SJCRH30 (cell line): ENCODE data around the gene ADGRA1. TPM values are rescaled to one million over a fixed set of nuclear protein-coding genes. Genes with fewer than 3 reads are reported as not detected.
"Not testable (repeated sequence)": the region's sequence is repeated elsewhere in the genome, so short reads cannot be mapped to it uniquely, and the experiment has no call there.

ENCODE experiments used
- DNase-seq, 2 experiments: peaks; one replicate each; pipeline ENCODE4 v3.0.0-alpha.2; 2015 to 2020
- H3K27ac ChIP-seq: fragments of 250-450 bp; sonication (Bioruptor Pico); 2 replicates; pipeline ENCODE4 v1.5.1; 2020; ENCODE audit warnings: mild to moderate bottlenecking, moderate library complexity
- H3K27me3 ChIP-seq: fragments of 250-450 bp; sonication (Bioruptor Pico); 2 replicates; pipeline ENCODE4 v1.5.1; 2020; ENCODE audit warnings: mild to moderate bottlenecking, moderate library complexity
- H3K36me3 ChIP-seq: fragments of 250-450 bp; sonication (Bioruptor Pico); 2 replicates; pipeline ENCODE4 v1.5.1; 2020; ENCODE audit warnings: mild to moderate bottlenecking, moderate library complexity
- H3K4me1 ChIP-seq: fragments of 250-450 bp; sonication (Bioruptor Pico); 2 replicates; pipeline ENCODE4 v1.5.1; 2020; ENCODE audit warnings: mild to moderate bottlenecking, moderate library complexity
- H3K4me3 ChIP-seq: fragments of 250-450 bp; sonication (Bioruptor Pico); 2 replicates; pipeline ENCODE4 v1.5.1; 2020; ENCODE audit warnings: mild to moderate bottlenecking, moderate library complexity
- H3K9me3 ChIP-seq: fragments of 250-450 bp; sonication (Bioruptor Pico); replicated peaks from 2 replicates; pipeline ENCODE4 v1.5.1; 2020; ENCODE audit warnings: mild to moderate bottlenecking, moderate library complexity
- total RNA-seq: library from RNA; depleted of rRNA; stranded (reverse); fragments of >200 nt; shearing (Covaris generic); gene quantifications from 2 replicates; pipeline ENCODE4 v1.2.3, GENCODE V29; 2014

ADGRA1 gene
- total RNA-seq, 1 experiment from 2014 or later = 1.0 TPM

- DNase-seq = no peak
- H3K4me3 ChIP-seq = no peak overlapping the region
- H3K9me3 ChIP-seq = no peaks in the 10 kb centered on the region
- H3K4me1 ChIP-seq = no peaks in the 10 kb centered on the region
- no peaks in the 10 kb centered on the region for H3K36me3 ChIP-seq
- H3K27me3 ChIP-seq = no peaks in the 10 kb centered on the region
- no peak overlapping the region for H3K27ac ChIP-seq
Observed at GRCh38 chr10:133127291-133128125, 39.8 kb downstream of the ADGRA1 start.

- Histone ChIP-seq H3K27me3 (no peaks in the 10 kb centered on the region), H3K27ac (no peak overlapping the region), H3K36me3 (no peaks in the 10 kb centered on the region), H3K9me3 (no peaks in the 10 kb centered on the region), H3K4me3 (no peak overlapping the region), H3K4me1 (no peaks in the 10 kb centered on the region)
- no peak for DNase-seq
Observed at GRCh38 chr10:133128126-133129070, 40.7 kb downstream of the ADGRA1 start.

GRCh38 chr10:133129071-133129858, 41.5 kb downstream of the ADGRA1 start:
- H3K27ac ChIP-seq = no peak overlapping the region
- no peaks in the 10 kb centered on the region for H3K36me3 ChIP-seq
- no peak overlapping the region for H3K4me3 ChIP-seq
- H3K4me1 ChIP-seq = no peaks in the 10 kb centered on the region
- DNase-seq = no peak
- H3K27me3 ChIP-seq = no peaks in the 10 kb centered on the region
- H3K9me3 ChIP-seq = no peaks in the 10 kb centered on the region

- DNase-seq = no peak
Observed at GRCh38 chr10:133129859-133130495, 42.3 kb downstream of the ADGRA1 start.

GRCh38 chr10:133130602-133131001, 42.9 kb downstream of the ADGRA1 start:
- Histone ChIP-seq H3K4me1 (no peaks in the 10 kb centered on the region), H3K27ac (no peak overlapping the region), H3K27me3 (no peaks in the 10 kb centered on the region), H3K36me3 (no peaks in the 10 kb centered on the region), H3K4me3 (no peak overlapping the region), H3K9me3 (no peaks in the 10 kb centered on the region)
- no peak for DNase-seq

More at GRCh38 chr10:133129859-133130495, 42.3 kb downstream of the ADGRA1 start:
- no peaks in the 10 kb centered on the region for H3K4me1 ChIP-seq
- H3K36me3 ChIP-seq = no peaks in the 10 kb centered on the region
- no peaks in the 10 kb centered on the region for H3K27me3 ChIP-seq
- no peak overlapping the region for H3K27ac ChIP-seq
- no peak overlapping the region for H3K4me3 ChIP-seq
- H3K9me3 ChIP-seq = no peaks in the 10 kb centered on the region

GRCh38 chr10:133131053-133131452, 43.3 kb downstream of the ADGRA1 start:
- Histone ChIP-seq H3K9me3 (no peaks in the 10 kb centered on the region), H3K4me3 (no peak overlapping the region), H3K27me3 (no peaks in the 10 kb centered on the region), H3K36me3 (no peaks in the 10 kb centered on the region), H3K4me1 (no peaks in the 10 kb centered on the region), H3K27ac (no peak overlapping the region)
- no peak for DNase-seq

- no peaks in the 10 kb centered on the region for H3K36me3 ChIP-seq
- no peaks in the 10 kb centered on the region for H3K27me3 ChIP-seq
- no peak for DNase-seq
- no peak overlapping the region for H3K4me3 ChIP-seq
- H3K4me1 ChIP-seq = no peaks in the 10 kb centered on the region
- H3K9me3 ChIP-seq = no peaks in the 10 kb centered on the region
- H3K27ac ChIP-seq = no peak overlapping the region
Observed at GRCh38 chr10:133131734-133132472, 44.2 kb downstream of the ADGRA1 start.

GRCh38 chr10:133132473-133133291, 45.0 kb downstream of the ADGRA1 start:
- Histone ChIP-seq H3K4me1 (no peaks in the 10 kb centered on the region), H3K36me3 (no peaks in the 10 kb centered on the region), H3K4me3 (no peak overlapping the region), H3K9me3 (no peaks in the 10 kb centered on the region), H3K27me3 (no peaks in the 10 kb centered on the region), H3K27ac (no peak overlapping the region)
- DNase-seq = no peak

- Histone ChIP-seq H3K27ac (no peak overlapping the region), H3K36me3 (no peaks in the 10 kb centered on the region), H3K4me3 (no peak overlapping the region), H3K27me3 (no peaks in the 10 kb centered on the region), H3K4me1 (no peaks in the 10 kb centered on the region), H3K9me3 (no peaks in the 10 kb centered on the region)
- DNase-seq = no peak
Observed at GRCh38 chr10:133133471-133134231, 45.9 kb downstream of the ADGRA1 start.

- Histone ChIP-seq H3K4me3 (no peak overlapping the region), H3K36me3 (no peaks in the 10 kb centered on the region), H3K27ac (no peak overlapping the region), H3K4me1 (no peaks in the 10 kb centered on the region), H3K9me3 (no peaks in the 10 kb centered on the region), H3K27me3 (no peaks in the 10 kb centered on the region)
- no peak for DNase-seq
Observed at GRCh38 chr10:133134411-133135115, 46.8 kb downstream of the ADGRA1 start.

- H3K36me3 ChIP-seq = no peaks in the 10 kb centered on the region
- H3K4me3 ChIP-seq = no peak overlapping the region
- DNase-seq = no peak
- H3K9me3 ChIP-seq = no peaks in the 10 kb centered on the region
- H3K4me1 ChIP-seq = no peaks in the 10 kb centered on the region
- H3K27ac ChIP-seq = no peak overlapping the region
- H3K27me3 ChIP-seq = no peaks in the 10 kb centered on the region
Observed at GRCh38 chr10:133135116-133135465, 47.4 kb downstream of the ADGRA1 start.

- not testable (repeated sequence) for H3K9me3 ChIP-seq, H3K36me3 ChIP-seq, H3K27me3 ChIP-seq, H3K4me3 ChIP-seq, H3K27ac ChIP-seq, H3K4me1 ChIP-seq, DNase-seq
Observed at GRCh38 chr10:133137486-133138145, 49.9 kb downstream of the ADGRA1 start.
